ENCODE measurements around the gene UBASH3A.

- TF ChIP-seq POLR2A (IDR thresholded peaks at IDR 0.05): no peak
- TF ChIP-seq, protein P1, sequence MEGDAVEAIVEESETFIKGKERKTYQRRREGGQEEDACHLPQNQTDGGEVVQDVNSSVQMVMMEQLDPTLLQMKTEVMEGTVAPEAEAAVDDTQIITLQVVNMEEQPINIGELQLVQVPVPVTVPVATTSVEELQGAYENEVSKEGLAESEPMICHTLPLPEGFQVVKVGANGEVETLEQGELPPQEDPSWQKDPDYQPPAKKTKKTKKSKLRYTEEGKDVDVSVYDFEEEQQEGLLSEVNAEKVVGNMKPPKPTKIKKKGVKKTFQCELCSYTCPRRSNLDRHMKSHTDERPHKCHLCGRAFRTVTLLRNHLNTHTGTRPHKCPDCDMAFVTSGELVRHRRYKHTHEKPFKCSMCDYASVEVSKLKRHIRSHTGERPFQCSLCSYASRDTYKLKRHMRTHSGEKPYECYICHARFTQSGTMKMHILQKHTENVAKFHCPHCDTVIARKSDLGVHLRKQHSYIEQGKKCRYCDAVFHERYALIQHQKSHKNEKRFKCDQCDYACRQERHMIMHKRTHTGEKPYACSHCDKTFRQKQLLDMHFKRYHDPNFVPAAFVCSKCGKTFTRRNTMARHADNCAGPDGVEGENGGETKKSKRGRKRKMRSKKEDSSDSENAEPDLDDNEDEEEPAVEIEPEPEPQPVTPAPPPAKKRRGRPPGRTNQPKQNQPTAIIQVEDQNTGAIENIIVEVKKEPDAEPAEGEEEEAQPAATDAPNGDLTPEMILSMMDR (IDR thresholded peaks at IDR 0.05): no peak
Measured at GRCh38 chr21:42437786-42438185, 34.1 kb downstream of the UBASH3A start.
